ENCODE data around the gene MTR.

- TF ChIP-seq CTCF (IDR thresholded peaks at IDR 0.05): no peak
- TF ChIP-seq POLR2A (IDR thresholded peaks at IDR 0.05): no peak
Measured at GRCh38 chr1:236765831-236766230, 29.3 kb upstream of the MTR start.

All from Peyer's patch (tissue), 4 donors.